GM12801 (cell line): ENCODE data around the gene CDC34.

Experiments
- TF ChIP-seq, protein P1 (sequence below): IDR thresholded peaks from one replicate; pipeline ENCODE4 v1.5.1; 2011; ENCODE audit warnings: control low read depth; ENCODE audit not compliant: insufficient read length; ENCODE audit errors: extremely low read depth

Gene CDC34

DNA sequence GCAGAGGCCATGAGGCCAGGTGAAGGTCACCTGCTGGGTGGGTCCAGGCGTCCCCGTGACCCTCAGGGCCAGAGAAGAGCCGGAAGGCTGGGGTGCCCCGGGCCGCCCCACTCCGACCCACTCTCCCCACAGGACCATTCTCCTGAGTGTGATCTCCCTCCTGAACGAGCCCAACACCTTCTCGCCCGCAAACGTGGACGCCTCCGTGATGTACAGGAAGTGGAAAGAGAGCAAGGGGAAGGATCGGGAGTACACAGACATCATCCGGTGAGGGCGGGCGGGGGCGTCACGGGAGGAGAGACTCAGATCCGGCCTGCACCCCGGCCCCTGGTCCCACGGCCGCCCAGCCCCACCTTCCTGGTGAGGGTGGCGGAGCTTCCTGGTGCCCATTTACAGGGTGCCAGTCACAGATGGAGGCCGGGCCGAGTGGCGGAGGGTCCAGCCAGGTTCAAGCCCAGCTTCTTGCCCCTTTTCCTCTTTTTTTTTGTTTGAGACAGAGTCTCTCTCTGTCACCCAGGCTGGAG is 5.4 kb downstream of the CDC34 start:
- TF ChIP-seq, protein P1, sequence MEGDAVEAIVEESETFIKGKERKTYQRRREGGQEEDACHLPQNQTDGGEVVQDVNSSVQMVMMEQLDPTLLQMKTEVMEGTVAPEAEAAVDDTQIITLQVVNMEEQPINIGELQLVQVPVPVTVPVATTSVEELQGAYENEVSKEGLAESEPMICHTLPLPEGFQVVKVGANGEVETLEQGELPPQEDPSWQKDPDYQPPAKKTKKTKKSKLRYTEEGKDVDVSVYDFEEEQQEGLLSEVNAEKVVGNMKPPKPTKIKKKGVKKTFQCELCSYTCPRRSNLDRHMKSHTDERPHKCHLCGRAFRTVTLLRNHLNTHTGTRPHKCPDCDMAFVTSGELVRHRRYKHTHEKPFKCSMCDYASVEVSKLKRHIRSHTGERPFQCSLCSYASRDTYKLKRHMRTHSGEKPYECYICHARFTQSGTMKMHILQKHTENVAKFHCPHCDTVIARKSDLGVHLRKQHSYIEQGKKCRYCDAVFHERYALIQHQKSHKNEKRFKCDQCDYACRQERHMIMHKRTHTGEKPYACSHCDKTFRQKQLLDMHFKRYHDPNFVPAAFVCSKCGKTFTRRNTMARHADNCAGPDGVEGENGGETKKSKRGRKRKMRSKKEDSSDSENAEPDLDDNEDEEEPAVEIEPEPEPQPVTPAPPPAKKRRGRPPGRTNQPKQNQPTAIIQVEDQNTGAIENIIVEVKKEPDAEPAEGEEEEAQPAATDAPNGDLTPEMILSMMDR, result no peak

GRCh38 chr19:538641-539428 is 7.3 kb downstream of the CDC34 start:
- TF ChIP-seq, protein P1, result no peak

GRCh38 chr19:539429-540030 is 8.0 kb downstream of the CDC34 start:
- TF ChIP-seq, protein P1, result no peak

DNA sequence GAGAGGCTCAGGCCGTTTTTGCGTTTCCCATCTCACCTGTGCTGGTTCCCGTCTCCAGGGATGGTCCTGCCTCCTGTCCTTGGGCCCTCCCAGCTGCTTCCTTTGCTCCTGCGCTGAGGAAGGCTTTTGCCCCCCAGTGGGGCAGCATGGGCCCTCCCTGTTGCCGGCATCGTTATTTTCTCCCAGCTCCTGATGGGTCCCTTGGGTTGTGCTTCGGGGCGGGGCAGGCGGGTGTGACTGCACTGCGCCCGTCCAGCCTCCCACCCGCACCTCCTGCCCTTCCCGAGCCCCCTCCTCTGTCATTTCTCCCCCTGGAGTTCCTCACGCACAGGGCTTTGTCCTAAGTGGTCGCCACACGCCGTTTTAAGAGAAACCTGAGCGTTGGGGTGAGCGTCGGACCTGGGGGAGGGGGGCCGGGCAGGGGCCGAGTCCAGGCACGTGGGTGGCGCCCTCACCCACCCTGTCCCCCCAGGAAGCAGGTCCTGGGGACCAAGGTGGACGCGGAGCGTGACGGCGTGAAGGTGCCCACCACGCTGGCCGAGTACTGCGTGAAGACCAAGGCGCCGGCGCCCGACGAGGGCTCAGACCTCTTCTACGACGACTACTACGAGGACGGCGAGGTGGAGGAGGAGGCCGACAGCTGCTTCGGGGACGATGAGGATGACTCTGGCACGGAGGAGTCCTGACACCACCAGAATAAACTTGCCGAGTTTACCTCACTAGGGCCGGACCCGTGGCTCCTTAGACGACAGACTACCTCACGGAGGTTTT is 9.5 kb downstream of the CDC34 start:
- TF ChIP-seq, protein P1, result no peak

- TF ChIP-seq, protein P1, result no peak
These were observed 10.1 kb downstream of the CDC34 start for GRCh38 chr19:541699-542098.

GRCh38 chr19:542173-542866 is 10.8 kb downstream of the CDC34 start:
- TF ChIP-seq, protein P1, result no peak
